Caco-2 (cell line): Measurements from ENCODE around the gene NAALADL2. TPM values are rescaled to one million over a fixed set of nuclear protein-coding genes. Genes with fewer than 3 reads are reported as not detected.
"Not testable (repeated sequence)": the region's sequence is repeated elsewhere in the genome, so short reads cannot be mapped to it uniquely, and the experiment has no call there.

Experiments
- BruUV-seq: library from RNA; stranded (reverse); fragments of 400-500 nt; replicated peaks from 2 replicates; lab custom pipeline; 2021; lab: Mats Ljungman, UMichigan
- CTCF ChIA-PET: fragments of 300-600 bp; sonication (Branson Sonifier 250); formaldehyde crosslinking; loops from one replicate; lab custom pipeline; 2022; ENCODE audit warnings: antibody characterized with exemption; lab: Charles Lee
- POLR2A ChIA-PET: fragments of 300-600 bp; sonication (Branson Sonifier 250); formaldehyde crosslinking; loops from one replicate; lab custom pipeline; 2022; ENCODE audit warnings: antibody characterized with exemption; lab: Charles Lee
- DNase-seq, 2 experiments: peaks; one replicate each; pipeline versions ENCODE4 v3.0.0 to v3.0.0-alpha.2; 2020 to 2022
- H3K27me3 ChIP-seq: replicated peaks from 2 replicates; pipeline ENCODE4 v1.6.0; 2011; ENCODE audit warnings: low read length; ENCODE audit not compliant: control insufficient read depth, insufficient read depth
- H3K36me3 ChIP-seq: 2 replicates; pipeline ENCODE4 v1.5.1; 2011; ENCODE audit warnings: low read length; ENCODE audit not compliant: control insufficient read depth, insufficient read depth
- H3K4me1 ChIP-seq: fragments of 250-450 bp; sonication (Bioruptor Pico); 2 replicates; pipeline ENCODE4 v1.5.1; 2020; ENCODE audit warnings: mild to moderate bottlenecking
- H3K4me3 ChIP-seq: 2 replicates; pipeline ENCODE4 v1.5.1; 2011; ENCODE audit warnings: low read depth, mild to moderate bottlenecking, control low read depth, low read length
- H3K9me3 ChIP-seq: fragments of 250-450 bp; sonication (Bioruptor Pico); 2 replicates; pipeline ENCODE4 v1.5.1; 2020; ENCODE audit warnings: mild to moderate bottlenecking, moderate library complexity
- H3K27ac Mint-ChIP-seq: one replicate; pipeline ENCODE4 v1.8.0; 2022; ENCODE audit warnings: mixed read lengths; ENCODE audit not compliant: unreplicated experiment
- H3K27me3 Mint-ChIP-seq: one replicate; pipeline ENCODE4 v1.8.0; 2022; ENCODE audit warnings: mixed read lengths; ENCODE audit not compliant: insufficient read depth, unreplicated experiment
- H3K36me3 Mint-ChIP-seq: one replicate; pipeline ENCODE4 v1.8.0; 2022; ENCODE audit warnings: mild to moderate bottlenecking, mixed read lengths; ENCODE audit not compliant: insufficient read depth, unreplicated experiment
- H3K4me1 Mint-ChIP-seq: one replicate; pipeline ENCODE4 v1.8.0; 2022; ENCODE audit warnings: low read depth, mixed read lengths; ENCODE audit not compliant: unreplicated experiment
- H3K4me3 Mint-ChIP-seq: one replicate; pipeline ENCODE4 v1.8.0; 2022; ENCODE audit warnings: mild to moderate bottlenecking, moderate library complexity, mixed read lengths; ENCODE audit not compliant: unreplicated experiment
- H3K9me3 Mint-ChIP-seq: one replicate; pipeline ENCODE4 v1.8.0; 2022; ENCODE audit warnings: mixed read lengths; ENCODE audit not compliant: unreplicated experiment
- intact Hi-C: fragments of 100-400 bp; cut with micrococcal nuclease; formaldehyde crosslinking; loops from one replicate; pipeline ENCODE4 v1.10.0; 2022; ENCODE audit not compliant: unreplicated experiment
- total RNA-seq: library from RNA; stranded (reverse); gene quantifications from 2 replicates; pipeline ENCODE4 v1.2.3, GENCODE V29; 2022
- TF ChIP-seq, protein P1 (sequence below), 2 experiments: fragments of 200-600 bp in 1 of 2; IDR thresholded peaks; 1 replicate in 1 of 2; 2 replicates in 1 of 2; pipeline versions ENCODE4 v1.5.1 to v1.8.0; 2011 to 2022; ENCODE audit warnings: antibody characterized with exemption in 1 of 2, control low read depth in 1 of 2, inconsistent platforms in 1 of 2, low read depth in 1 of 2, low read length in 1 of 2, mild to moderate bottlenecking in 1 of 2, moderate library complexity in 1 of 2; ENCODE audit not compliant: insufficient read depth in 1 of 2, severe bottlenecking in 1 of 2, unreplicated experiment in 1 of 2

NAALADL2 gene
- total RNA-seq, 1 experiment from 2014 or later = 4.4 TPM

DNA sequence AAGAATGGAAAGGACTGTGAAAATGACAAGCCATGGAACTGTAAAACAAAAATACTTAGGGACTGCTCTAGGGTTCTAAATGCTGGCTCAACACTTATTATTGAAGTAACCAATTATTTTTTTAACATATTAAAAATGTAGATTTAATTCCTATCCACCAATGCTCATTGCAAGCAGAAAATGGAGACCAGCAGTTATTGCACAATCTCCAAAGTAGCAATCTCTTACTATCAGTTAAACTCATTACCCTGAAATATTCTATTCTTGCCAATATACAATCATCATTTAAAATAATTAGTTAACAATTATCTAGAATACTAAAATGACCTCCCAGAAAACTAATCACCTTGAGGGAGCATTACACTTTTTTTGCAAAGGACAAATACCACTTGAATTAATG lies 499.8 kb downstream of the NAALADL2 start:
- no peak for DNase-seq
- Mint-ChIP-seq H3K36me3 (no peaks in the 10 kb centered on the region), H3K4me1 (no peaks in the 10 kb centered on the region), H3K27me3 (no peaks in the 10 kb centered on the region), H3K9me3 (peaks cover 16% of the 10 kb centered on the region), H3K27ac (no peak overlapping the region), H3K4me3 (no peak overlapping the region)
- ChIA-PET POLR2A (no interaction called here), CTCF (no interaction called here)
- no peaks in the 10 kb centered on the region; the same call in 1 of the 2 replicates for H3K9me3 ChIP-seq
- no peaks in the 10 kb centered on the region for H3K4me1 ChIP-seq
- BruUV-seq = no TSS peak
- intact Hi-C loops = no loop called here
- H3K27me3 ChIP-seq = no peaks in the 10 kb centered on the region
- TF ChIP-seq, protein P1, sequence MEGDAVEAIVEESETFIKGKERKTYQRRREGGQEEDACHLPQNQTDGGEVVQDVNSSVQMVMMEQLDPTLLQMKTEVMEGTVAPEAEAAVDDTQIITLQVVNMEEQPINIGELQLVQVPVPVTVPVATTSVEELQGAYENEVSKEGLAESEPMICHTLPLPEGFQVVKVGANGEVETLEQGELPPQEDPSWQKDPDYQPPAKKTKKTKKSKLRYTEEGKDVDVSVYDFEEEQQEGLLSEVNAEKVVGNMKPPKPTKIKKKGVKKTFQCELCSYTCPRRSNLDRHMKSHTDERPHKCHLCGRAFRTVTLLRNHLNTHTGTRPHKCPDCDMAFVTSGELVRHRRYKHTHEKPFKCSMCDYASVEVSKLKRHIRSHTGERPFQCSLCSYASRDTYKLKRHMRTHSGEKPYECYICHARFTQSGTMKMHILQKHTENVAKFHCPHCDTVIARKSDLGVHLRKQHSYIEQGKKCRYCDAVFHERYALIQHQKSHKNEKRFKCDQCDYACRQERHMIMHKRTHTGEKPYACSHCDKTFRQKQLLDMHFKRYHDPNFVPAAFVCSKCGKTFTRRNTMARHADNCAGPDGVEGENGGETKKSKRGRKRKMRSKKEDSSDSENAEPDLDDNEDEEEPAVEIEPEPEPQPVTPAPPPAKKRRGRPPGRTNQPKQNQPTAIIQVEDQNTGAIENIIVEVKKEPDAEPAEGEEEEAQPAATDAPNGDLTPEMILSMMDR (IDR thresholded peaks at IDR 0.05; ENCODE audit: insufficient read depth in 1 of 2, low read depth in 1 of 2, low read length in 1 of 2, severe bottlenecking in 1 of 2, unreplicated experiment in 1 of 2) = no peak
- H3K4me3 ChIP-seq = no peak overlapping the region
- no peaks in the 10 kb centered on the region for H3K36me3 ChIP-seq

GRCh38 chr3:175370426-175370825 lies 511.3 kb downstream of the NAALADL2 start:
- DNase-seq, BruUV-seq, H3K9me3 Mint-ChIP-seq, H3K36me3 Mint-ChIP-seq, CTCF ChIA-PET, H3K27me3 ChIP-seq, H3K4me3 ChIP-seq, POLR2A ChIA-PET, H3K4me3 Mint-ChIP-seq, intact Hi-C loops, H3K4me1 ChIP-seq, H3K4me1 Mint-ChIP-seq, H3K36me3 ChIP-seq, H3K27me3 Mint-ChIP-seq, H3K27ac Mint-ChIP-seq, H3K9me3 ChIP-seq: not testable (repeated sequence)

DNA sequence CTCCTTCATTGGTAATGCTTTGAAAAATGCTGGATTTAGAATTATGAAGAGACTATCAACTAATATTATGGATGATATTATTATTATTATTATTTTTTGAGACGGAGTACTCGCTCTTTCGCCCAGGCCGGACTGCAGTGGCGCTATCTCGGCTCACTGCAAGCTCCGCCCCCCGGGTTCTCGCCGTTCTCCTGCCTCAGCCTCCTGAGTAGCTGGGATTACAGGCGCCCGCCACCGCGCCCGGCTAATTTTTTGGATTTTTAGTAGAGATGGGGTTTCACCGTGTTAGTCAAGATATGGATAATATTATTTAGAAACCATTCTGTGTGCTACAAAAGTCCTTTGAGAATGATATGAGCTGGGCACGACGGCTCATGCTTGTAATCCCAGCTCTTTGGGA lies 512.1 kb downstream of the NAALADL2 start:
- H3K36me3 ChIP-seq, DNase-seq, BruUV-seq, H3K9me3 ChIP-seq, POLR2A ChIA-PET, CTCF ChIA-PET, H3K36me3 Mint-ChIP-seq, H3K4me3 Mint-ChIP-seq, H3K4me1 ChIP-seq, intact Hi-C loops, H3K27me3 Mint-ChIP-seq, H3K4me3 ChIP-seq, H3K9me3 Mint-ChIP-seq, H3K27me3 ChIP-seq, H3K27ac Mint-ChIP-seq, H3K4me1 Mint-ChIP-seq: not testable (repeated sequence)

DNA sequence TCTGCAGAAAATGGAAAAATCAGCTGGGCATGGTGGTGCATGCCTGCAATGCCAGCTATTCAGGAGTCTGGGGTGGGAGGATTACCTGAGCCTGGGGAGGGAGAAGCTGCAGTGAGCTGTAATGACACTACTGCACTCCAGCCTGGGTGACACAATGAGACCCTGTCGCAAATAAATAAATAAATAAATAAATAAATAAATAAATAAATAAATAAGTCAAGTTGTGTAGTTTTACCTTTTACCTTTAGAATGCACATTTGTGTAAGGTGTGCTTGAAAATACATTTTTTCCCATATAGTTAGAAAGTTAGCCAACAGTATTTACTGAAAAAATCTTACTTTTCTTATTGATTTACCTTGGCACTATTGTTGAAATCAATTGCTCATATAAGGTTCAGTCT lies 515.6 kb downstream of the NAALADL2 start:
- DNase-seq = no peak
- TF ChIP-seq, protein P1 (IDR thresholded peaks at IDR 0.05; ENCODE audit: insufficient read depth in 1 of 2, low read depth in 1 of 2, low read length in 1 of 2, severe bottlenecking in 1 of 2, unreplicated experiment in 1 of 2) = no peak
- no TSS peak for BruUV-seq
- no peaks in the 10 kb centered on the region for H3K4me1 Mint-ChIP-seq
- intact Hi-C loops = no loop called here
- Histone ChIP-seq H3K9me3 (no peaks in the 10 kb centered on the region), H3K4me3 (no peak overlapping the region), H3K36me3 (no peaks in the 10 kb centered on the region), H3K4me1 (no peaks in the 10 kb centered on the region), H3K27me3 (no peaks in the 10 kb centered on the region)
- no peaks in the 10 kb centered on the region for H3K9me3 Mint-ChIP-seq
- H3K36me3 Mint-ChIP-seq = no peaks in the 10 kb centered on the region
- ChIA-PET POLR2A (no interaction called here), CTCF (no interaction called here)
- no peaks in the 10 kb centered on the region for H3K27me3 Mint-ChIP-seq
- H3K4me3 Mint-ChIP-seq = no peak overlapping the region
- no peak overlapping the region for H3K27ac Mint-ChIP-seq
